ENCODE data around the gene IGSF5.

The IGSF5 gene

GRCh38 chr21:39809936-39810335, 65.0 kb downstream of the IGSF5 start:
- in situ Hi-C loops (cut with MboI; ENCODE audit: low sequenced_read_pairs), result no loop called here

- in situ Hi-C loops (cut with MboI; ENCODE audit: low sequenced_read_pairs), result no loop called here
Measured at GRCh38 chr21:39812983-39813382, 68.0 kb downstream of the IGSF5 start.

DNA sequence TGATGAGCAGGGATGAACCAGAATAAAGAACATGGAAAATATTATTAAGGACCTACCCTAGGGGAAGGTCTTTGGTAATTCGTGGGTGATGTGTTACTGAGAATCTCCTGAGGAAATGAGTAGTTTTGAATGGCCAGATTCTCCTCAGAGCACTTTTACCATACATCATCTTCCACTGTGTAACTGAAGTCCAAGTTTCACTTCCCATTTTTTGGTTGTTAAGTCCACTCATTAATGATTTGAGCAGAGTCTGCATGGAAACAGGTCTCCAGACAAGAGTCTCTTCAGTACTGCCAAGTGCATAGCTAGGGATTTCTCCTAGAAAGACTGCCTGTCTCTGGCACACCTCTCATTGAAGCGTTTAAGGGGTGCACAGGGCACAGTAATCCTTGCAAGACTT, 73.6 kb downstream of the IGSF5 start:
- in situ Hi-C loops (cut with MboI; ENCODE audit: low sequenced_read_pairs), result no loop called here

DNA sequence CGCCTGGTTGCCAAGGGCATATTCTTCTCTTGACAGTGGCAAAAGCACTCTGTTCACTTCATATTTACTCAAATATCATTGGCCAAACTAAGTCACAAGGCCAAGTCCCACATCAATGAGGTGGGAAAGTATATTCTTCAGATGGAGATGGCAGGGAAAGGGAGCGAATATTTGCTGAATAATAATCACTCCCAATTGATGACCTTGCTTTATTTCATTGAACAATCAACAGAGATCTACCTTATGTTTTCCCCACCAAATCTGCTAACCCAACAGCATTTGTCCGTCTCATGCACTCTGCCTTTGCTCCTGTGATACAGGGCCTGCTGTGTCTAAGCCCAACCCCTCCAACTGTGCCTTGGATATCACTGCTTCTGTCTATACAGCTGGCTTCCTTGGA, 77.1 kb downstream of the IGSF5 start:
- in situ Hi-C loops (cut with MboI; ENCODE audit: low sequenced_read_pairs), result no loop called here

GRCh38 chr21:39825250-39825649, 80.3 kb downstream of the IGSF5 start:
- in situ Hi-C loops (cut with MboI; ENCODE audit: low sequenced_read_pairs), result no loop called here

GRCh38 chr21:39834543-39834942, 89.6 kb downstream of the IGSF5 start:
- in situ Hi-C loops (cut with MboI; ENCODE audit: low sequenced_read_pairs), result no loop called here

DNA sequence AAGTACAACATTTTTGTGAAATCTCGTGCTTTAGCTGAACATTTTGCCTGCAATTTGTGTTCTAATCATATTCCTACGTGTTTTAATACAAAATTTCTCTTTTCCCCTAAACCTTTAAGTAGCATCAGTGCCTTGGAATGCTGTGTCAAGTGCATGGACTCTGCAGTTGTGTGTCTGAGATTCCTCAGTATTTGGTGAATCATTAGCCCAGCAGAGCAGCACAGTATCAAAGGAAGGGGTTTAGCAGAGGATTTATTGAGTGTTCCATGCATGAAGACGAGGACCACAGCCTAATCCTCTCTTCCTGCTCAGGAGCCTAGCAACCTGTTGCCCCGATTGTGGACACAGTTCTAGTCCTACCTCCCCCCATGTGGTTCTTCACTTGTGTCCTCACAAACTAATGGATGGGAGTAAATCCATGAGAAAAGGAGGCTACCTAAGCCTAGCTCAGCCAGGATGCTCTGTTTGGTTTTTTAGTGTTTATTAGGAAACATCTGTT, 92.9 kb downstream of the IGSF5 start:
- in situ Hi-C loops (cut with MboI; ENCODE audit: low sequenced_read_pairs), result no loop called here

GRCh38 chr21:39840373-39841097, 95.6 kb downstream of the IGSF5 start:
- in situ Hi-C loops (cut with MboI; ENCODE audit: low sequenced_read_pairs), result no loop called here

DNA sequence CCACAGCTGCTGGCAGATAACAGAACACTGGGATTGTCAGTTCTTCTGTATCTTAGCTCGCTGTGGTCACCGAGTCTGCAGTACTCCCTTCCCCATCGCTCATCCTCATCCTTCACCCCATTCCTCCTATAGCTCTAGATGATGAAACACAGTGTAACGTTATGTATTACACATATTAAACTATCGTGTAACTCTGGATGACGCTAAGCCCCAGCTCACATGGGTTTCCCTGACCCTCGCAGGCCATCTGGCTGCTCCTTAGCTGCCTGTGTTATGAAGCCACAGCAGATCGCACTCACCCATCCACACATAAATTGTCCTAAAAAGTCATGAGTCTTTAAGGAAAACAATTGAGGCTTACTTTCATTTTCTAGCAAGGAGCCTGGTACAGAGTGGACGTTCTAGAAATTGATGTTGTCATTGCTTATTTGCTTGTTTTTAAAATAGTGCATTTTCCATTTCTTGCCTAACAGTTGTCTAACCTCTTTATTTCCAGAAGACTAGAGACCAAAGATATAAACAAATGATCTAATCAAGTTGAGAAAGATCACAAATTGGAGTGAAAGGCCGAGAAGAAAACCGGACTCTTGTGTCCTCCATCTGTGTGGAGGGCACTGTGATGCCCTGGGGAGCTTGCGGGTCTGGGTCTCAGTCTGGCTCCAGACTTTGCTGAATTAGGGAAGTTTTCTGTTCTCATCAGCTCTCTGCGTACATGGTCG, 97.9 kb downstream of the IGSF5 start:
- in situ Hi-C loops (cut with MboI; ENCODE audit: low sequenced_read_pairs), result no loop called here

DNA sequence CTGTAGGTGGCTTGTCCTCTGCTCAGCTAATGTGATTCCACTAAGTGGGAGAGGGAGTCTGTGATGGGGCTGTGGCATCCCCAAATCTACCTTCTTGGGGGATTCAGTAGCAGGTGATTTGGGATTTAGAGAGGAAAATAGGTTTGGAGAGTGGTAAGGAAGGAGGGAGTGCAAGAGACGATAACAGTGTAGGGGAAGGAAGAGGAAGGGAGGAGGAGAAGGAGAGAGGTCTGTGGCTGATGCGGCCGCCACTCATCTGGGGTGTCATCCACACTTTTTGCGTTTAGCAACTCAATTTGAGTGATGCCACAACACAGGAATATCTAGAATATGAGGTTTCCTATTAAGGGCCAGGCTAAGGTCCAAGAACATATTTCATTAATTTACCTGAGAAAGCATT, 98.5 kb downstream of the IGSF5 start:
- in situ Hi-C loops (cut with MboI; ENCODE audit: low sequenced_read_pairs), result no loop called here

DNA sequence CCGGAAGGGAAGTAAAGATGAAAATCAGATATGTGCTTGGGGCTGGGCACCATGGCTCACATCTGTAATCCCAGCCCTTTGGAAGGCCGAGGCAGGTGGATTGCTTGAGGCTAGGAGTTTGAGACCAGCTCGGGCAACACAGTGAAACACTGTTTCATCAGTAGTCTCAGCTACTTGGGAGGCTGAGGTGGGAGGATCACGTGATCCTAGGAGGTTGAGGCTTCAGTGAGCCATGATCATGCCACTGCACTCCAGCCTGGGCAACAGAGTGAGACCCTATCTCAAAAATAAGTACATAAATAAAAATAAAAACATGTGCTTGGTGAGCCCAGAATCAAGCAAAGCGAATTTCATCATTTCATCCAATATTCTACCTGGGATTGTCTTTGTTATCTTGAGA, 98.9 kb downstream of the IGSF5 start:
- in situ Hi-C loops (cut with MboI; ENCODE audit: low sequenced_read_pairs), result no loop called here

DNA sequence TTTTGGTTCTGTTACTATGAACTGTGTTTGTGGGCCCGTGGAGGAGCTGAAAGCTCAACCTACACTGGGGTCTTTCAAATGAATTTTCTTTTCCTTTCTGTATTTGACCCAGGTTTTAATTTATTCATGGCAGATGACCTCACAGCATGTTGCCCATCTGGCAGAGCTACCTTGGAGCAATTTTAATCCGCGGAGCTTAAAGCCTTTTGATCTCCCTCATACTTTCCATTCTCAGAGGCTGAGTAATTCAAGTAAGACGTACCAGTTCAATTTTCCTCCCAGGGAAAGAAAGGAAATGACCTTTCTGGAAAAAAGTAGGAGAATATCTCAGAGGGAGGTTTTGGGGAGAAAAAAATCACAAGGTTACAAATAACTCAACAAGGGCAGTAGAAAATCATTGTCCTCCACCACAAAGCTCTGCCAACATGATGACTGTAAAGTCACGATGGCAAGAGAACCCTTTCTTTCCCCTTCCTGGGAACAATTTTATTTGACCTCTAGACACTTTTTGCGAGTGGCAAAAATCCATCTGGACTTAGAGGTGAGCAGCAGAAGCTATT, 100.7 kb downstream of the IGSF5 start:
- in situ Hi-C loops (cut with MboI; ENCODE audit: low sequenced_read_pairs), result no loop called here

GRCh38 chr21:39847877-39848276, 102.9 kb downstream of the IGSF5 start:
- in situ Hi-C loops (cut with MboI; ENCODE audit: low sequenced_read_pairs), result no loop called here

DNA sequence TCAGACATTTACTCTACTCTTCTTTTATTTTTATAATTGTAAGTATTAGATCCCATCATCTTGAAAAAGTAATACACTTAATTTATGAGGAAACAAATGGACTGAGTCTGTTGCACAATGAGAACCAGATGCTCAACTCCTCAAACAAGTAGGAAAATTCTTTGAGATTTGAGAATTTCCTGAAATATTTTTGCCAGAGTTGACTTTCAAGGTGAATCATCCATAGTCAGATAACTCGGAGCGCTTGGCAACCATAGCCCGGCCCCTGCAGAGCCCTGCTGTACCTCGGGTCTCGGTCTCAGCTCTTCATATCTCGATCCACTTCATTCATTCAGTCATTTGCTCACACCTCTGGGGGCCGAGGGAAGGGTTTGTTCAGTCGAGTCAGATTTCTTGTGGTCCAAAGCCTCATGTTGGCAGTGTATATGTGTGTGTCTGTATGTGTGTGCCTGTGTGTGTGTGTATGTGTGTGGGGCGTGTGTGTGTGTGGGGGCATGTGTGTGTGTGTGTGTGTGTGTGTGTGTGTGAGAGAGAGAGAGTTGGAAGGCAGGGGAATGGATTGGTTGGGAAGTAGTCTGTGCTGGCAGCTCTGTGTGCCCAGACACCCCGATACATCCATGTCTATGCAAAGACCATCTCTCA, 104.2 kb downstream of the IGSF5 start:
- in situ Hi-C loops (cut with MboI; ENCODE audit: low sequenced_read_pairs), result no loop called here

GRCh38 chr21:39850333-39850732, 105.3 kb downstream of the IGSF5 start:
- in situ Hi-C loops (cut with MboI; ENCODE audit: low sequenced_read_pairs), result no loop called here

DNA sequence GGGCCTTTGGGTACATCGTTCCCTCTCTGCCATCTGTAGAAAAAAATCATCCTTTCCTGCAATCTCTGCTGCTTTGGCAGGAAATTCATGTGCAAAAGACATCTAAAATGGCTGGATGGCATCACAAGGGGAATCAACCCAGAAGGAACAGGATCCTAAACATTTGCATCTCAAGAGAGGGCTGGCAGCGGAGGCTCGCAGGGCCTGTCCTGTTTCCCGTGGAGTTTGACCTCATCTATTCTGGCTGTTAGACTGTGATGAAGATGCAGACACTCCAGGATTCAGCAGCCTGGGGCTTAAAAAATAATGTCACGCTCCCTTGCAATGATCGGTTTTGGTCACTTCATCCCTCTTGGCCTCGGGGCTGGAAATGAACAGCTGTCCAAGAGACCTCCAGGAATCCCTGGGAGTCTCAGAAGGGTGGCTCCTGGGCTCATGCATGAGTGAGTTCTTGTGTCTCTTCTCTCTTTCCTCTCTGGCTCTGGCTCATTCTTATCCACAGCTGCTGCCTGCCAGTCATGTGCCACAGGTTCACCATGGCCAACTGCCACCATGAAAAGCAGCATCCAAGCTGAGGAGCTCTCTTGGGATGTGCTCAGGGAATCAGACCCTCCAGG, 106.1 kb downstream of the IGSF5 start:
- in situ Hi-C loops (cut with MboI; ENCODE audit: low sequenced_read_pairs), result no loop called here
